Endothelial cell of umbilical vein (primary cell): ENCODE results near the gene ITPRIPL1. TPM values are rescaled to one million over a fixed set of nuclear protein-coding genes. Genes with fewer than 3 reads are reported as not detected.

ENCODE experiments used
- BruUV-seq: library from RNA; stranded (reverse); fragments of 400-500 nt; replicated peaks from 2 replicates; lab custom pipeline; 2021; lab: Mats Ljungman, UMichigan
- CTCF ChIA-PET: fragments of 300-600, 350-600 bp; sonication (Branson Sonifier 250); formaldehyde crosslinking; loops from one replicate; lab custom pipeline; 2021; ENCODE audit warnings: antibody characterized with exemption, inconsistent platforms; lab: Charles Lee
- POLR2A ChIA-PET: fragments of 300-600, 350-600 bp; sonication (Branson Sonifier 250); formaldehyde crosslinking; loops from one replicate; lab custom pipeline; 2021; ENCODE audit warnings: antibody characterized with exemption, inconsistent platforms; lab: Charles Lee
- DNase-seq: peaks from one replicate; pipeline ENCODE4 v3.0.0-alpha.2; 2011; ENCODE audit warnings: low read depth, low spot score
- FAIRE-seq: peaks from 2 replicates; lab custom pipeline; 2011; peaks lifted over from hg19 to GRCh38; lab: Jason Lieb, UNC
- H2AFZ ChIP-seq: 2 replicates; pipeline ENCODE4 v1.6.0; 2012; ENCODE audit warnings: low read depth, low read length, control low read depth, inconsistent platforms
- H3K27ac ChIP-seq: 2 replicates; pipeline ENCODE4 v1.5.1; 2011; ENCODE audit warnings: low read depth, mild to moderate bottlenecking, control low read depth, low read length, moderate library complexity; ENCODE audit not compliant: insufficient read depth
- H3K27me3 ChIP-seq, 2 experiments: 2 replicates each; pipeline versions ENCODE4 v1.6.0 to v1.6.1; 2011; ENCODE audit warnings: low read length in 2 of 2, mixed read lengths in 1 of 2; ENCODE audit not compliant: control insufficient read depth in 2 of 2, insufficient read depth in 2 of 2
- H3K36me3 ChIP-seq, 2 experiments: 2 replicates in 1 of 2; 3 replicates in 1 of 2; pipeline ENCODE4 v1.5.1; 2011; ENCODE audit warnings: low read length in 2 of 2, mild to moderate bottlenecking in 1 of 2, moderate library complexity in 1 of 2; ENCODE audit not compliant: control insufficient read depth in 2 of 2, insufficient read depth in 2 of 2; ENCODE audit errors: extremely low read depth in 1 of 2
- H3K4me1 ChIP-seq: 3 replicates; pipeline ENCODE4 v1.5.1; 2011; ENCODE audit warnings: mild to moderate bottlenecking, low read length; ENCODE audit not compliant: control insufficient read depth, insufficient read depth; ENCODE audit errors: extremely low read depth
- H3K4me2 ChIP-seq: 2 replicates; pipeline ENCODE4 v1.6.1; 2011; ENCODE audit warnings: low read length, control low read depth, mixed read lengths; ENCODE audit not compliant: insufficient read depth
- H3K4me3 ChIP-seq, 3 experiments: fragments of 200-600 bp in 1 of 3; sonication (generic), shearing (Covaris generic) in 1 of 3; replicated peaks in 1 of 3; 2 replicates each; pipeline ENCODE4 v1.5.1; 2011 to 2016; ENCODE audit warnings: control low read depth in 3 of 3, low read length in 3 of 3, mild to moderate bottlenecking in 2 of 3, inconsistent platforms in 1 of 3, low read depth in 1 of 3, moderate library complexity in 1 of 3; ENCODE audit not compliant: insufficient read depth in 1 of 3
- H3K79me2 ChIP-seq: 2 replicates; pipeline ENCODE4 v1.6.0; 2012; ENCODE audit warnings: low read length, inconsistent platforms; ENCODE audit not compliant: control insufficient read depth, insufficient read depth
- H3K9ac ChIP-seq: replicated peaks from 2 replicates; pipeline ENCODE3; 2011; ENCODE audit warnings: low read length, control low read depth; ENCODE audit not compliant: insufficient read depth; ENCODE audit errors: extremely low read depth
- H3K9me1 ChIP-seq: replicated peaks from 3 replicates; pipeline ENCODE4 v1.6.0; 2011; ENCODE audit warnings: mild to moderate bottlenecking, low read length; ENCODE audit not compliant: control insufficient read depth, insufficient read depth; ENCODE audit errors: extremely low read depth
- H3K9me3 ChIP-seq: replicated peaks from 2 replicates; pipeline ENCODE4 v1.5.1; 2012; ENCODE audit warnings: low read length, inconsistent platforms; ENCODE audit not compliant: control insufficient read depth, insufficient read depth
- H4K20me1 ChIP-seq: replicated peaks from 2 replicates; pipeline ENCODE3; 2011; ENCODE audit warnings: mild to moderate bottlenecking, low read length; ENCODE audit not compliant: control insufficient read depth, insufficient read depth; ENCODE audit errors: extremely low read depth
- EZH2 ChIP-seq: IDR thresholded peaks from 2 replicates; pipeline ENCODE4 v1.6.1; 2012; ENCODE audit warnings: borderline replicate concordance, low read depth, mild to moderate bottlenecking, moderate library complexity, low read length, inconsistent platforms; ENCODE audit not compliant: severe bottlenecking
- FOS ChIP-seq: IDR thresholded peaks from 2 replicates; pipeline ENCODE4 v1.6.1; 2011; ENCODE audit warnings: mild to moderate bottlenecking, low read length, moderate library complexity, borderline replicate concordance; ENCODE audit not compliant: insufficient read depth
- GATA2 ChIP-seq: IDR thresholded peaks from 2 replicates; pipeline ENCODE4 v1.7.0; 2011; ENCODE audit warnings: low read depth, mild to moderate bottlenecking, moderate library complexity, mixed read lengths, low read length; ENCODE audit not compliant: insufficient read length, insufficient read depth
- JUN ChIP-seq: IDR thresholded peaks from 2 replicates; pipeline ENCODE4 v1.6.1; 2011; ENCODE audit warnings: borderline replicate concordance, low read depth; ENCODE audit not compliant: insufficient read length, insufficient read depth
- MYC ChIP-seq: IDR thresholded peaks from one replicate; pipeline ENCODE4 v1.6.1; 2011; ENCODE audit warnings: mild to moderate bottlenecking, low read depth, low read length
- POLR2A ChIP-seq: IDR thresholded peaks from 2 replicates; pipeline ENCODE4 v1.6.1; 2012; ENCODE audit warnings: low read depth, mild to moderate bottlenecking, control low read depth, low read length
- POLR2AphosphoS5 ChIP-seq: IDR thresholded peaks from 2 replicates; pipeline ENCODE4 v1.6.1; 2012; ENCODE audit warnings: low read depth, mild to moderate bottlenecking, control low read depth, low read length, moderate library complexity; ENCODE audit not compliant: insufficient read depth
- dilution Hi-C: fragments of 300-500 bp; cut with MboI; formaldehyde crosslinking; loops from one replicate; pipeline ENCODE4 v1.15.0; 2019; ENCODE audit warnings: low sequenced_read_pairs; ENCODE audit not compliant: extremely low pct_ligation_motif_present
- intact Hi-C: fragments of 100-400 bp; cut with micrococcal nuclease; formaldehyde crosslinking; loops from one replicate; pipeline ENCODE4 v1.10.0; 2022
- polyA plus RNA-seq, 4 experiments: library from polyadenylated mRNA; depleted of rRNA in 3 of 4; stranded (reverse) in 3 of 4; unstranded in 1 of 4; fragments of >200 nt; gene quantifications; 2 replicates each; pipeline versions ENCODE4 v1.2.1 to v1.2.3, GENCODE V29; 2011 to 2012; ENCODE audit warnings: missing spikeins in 1 of 4
- total RNA-seq: library from RNA; stranded (reverse); gene quantifications from 2 replicates; pipeline ENCODE4 v1.2.3, GENCODE V29; 2021
- TF ChIP-seq, protein P1 (sequence below): IDR thresholded peaks from 2 replicates; pipeline ENCODE4 v1.6.1; 2011; ENCODE audit not compliant: insufficient read depth, insufficient read length
- TF ChIP-seq, protein P2 (sequence below), 2 donors: IDR thresholded peaks; 1 replicate in 1 of 2; 2 replicates in 1 of 2; pipeline ENCODE4 v1.5.1; 2011; ENCODE audit warnings: low read length in 2 of 2, mild to moderate bottlenecking in 2 of 2, moderate library complexity in 2 of 2, control low read depth in 1 of 2, inconsistent platforms in 1 of 2, low read depth in 1 of 2; ENCODE audit not compliant: insufficient read depth in 1 of 2; ENCODE audit errors: extremely low read depth in 1 of 2

ITPRIPL1 gene
- total and polyA plus RNA-seq, 2 donors (not counting 3 experiments of a cell fraction or from before 2014, with no cell fraction given): 2.6 to 5.8 TPM

DNA sequence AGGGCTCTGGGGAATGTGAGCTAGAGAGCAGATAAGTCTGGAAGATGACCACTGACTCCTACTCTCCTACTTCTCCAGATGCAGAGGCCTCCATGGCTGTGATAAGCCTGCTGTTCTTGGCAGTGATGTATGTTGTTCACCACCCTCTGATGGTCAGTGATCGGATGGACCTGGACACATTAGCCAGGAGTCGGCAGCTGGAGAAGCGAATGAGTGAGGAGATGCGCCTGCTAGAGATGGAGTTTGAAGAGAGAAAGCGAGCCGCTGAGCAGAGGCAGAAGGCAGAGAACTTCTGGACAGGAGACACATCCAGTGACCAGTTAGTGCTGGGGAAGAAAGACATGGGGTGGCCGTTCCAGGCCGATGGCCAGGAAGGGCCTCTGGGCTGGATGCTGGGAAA is 1.4 kb downstream of the ITPRIPL1 start:
- Histone ChIP-seq H4K20me1 (no peaks in the 10 kb centered on the region), H3K27ac (no peak overlapping the region), H3K9ac (no peak overlapping the region), H3K4me3 (no peak overlapping the region), H3K9me1 (no peaks in the 10 kb centered on the region), H3K9me3 (no peaks in the 10 kb centered on the region), H3K36me3 (no peaks in the 10 kb centered on the region), H3K4me1 (peaks cover 16% of the 10 kb centered on the region), H2AFZ (no peak overlapping the region), H3K27me3 (peaks cover 10% of the 10 kb centered on the region in 2 experiments), H3K79me2 (no peaks in the 10 kb centered on the region), H3K4me2 (no peak overlapping the region)
- CTCF ChIA-PET: no interaction called here
- no peak for DNase-seq
- POLR2A ChIA-PET: interaction anchor here (0.5 kb wide), 1 partner anchor 9 kb away, joined by 10 read pairs; the partner anchor contains the start of gene NCAPH
- no peak for TF ChIP-seq EZH2
- TF ChIP-seq, protein P1, sequence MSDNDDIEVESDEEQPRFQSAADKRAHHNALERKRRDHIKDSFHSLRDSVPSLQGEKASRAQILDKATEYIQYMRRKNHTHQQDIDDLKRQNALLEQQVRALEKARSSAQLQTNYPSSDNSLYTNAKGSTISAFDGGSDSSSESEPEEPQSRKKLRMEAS: no peak
- TF ChIP-seq JUN: no peak
- TF ChIP-seq FOS: no peak
- TF ChIP-seq MYC: no peak
- no peak for TF ChIP-seq POLR2A
- TF ChIP-seq GATA2: no peak
- no peak for TF ChIP-seq POLR2AphosphoS5
- TF ChIP-seq, protein P2, sequence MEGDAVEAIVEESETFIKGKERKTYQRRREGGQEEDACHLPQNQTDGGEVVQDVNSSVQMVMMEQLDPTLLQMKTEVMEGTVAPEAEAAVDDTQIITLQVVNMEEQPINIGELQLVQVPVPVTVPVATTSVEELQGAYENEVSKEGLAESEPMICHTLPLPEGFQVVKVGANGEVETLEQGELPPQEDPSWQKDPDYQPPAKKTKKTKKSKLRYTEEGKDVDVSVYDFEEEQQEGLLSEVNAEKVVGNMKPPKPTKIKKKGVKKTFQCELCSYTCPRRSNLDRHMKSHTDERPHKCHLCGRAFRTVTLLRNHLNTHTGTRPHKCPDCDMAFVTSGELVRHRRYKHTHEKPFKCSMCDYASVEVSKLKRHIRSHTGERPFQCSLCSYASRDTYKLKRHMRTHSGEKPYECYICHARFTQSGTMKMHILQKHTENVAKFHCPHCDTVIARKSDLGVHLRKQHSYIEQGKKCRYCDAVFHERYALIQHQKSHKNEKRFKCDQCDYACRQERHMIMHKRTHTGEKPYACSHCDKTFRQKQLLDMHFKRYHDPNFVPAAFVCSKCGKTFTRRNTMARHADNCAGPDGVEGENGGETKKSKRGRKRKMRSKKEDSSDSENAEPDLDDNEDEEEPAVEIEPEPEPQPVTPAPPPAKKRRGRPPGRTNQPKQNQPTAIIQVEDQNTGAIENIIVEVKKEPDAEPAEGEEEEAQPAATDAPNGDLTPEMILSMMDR (IDR thresholded peaks at IDR 0.05; ENCODE audit: extremely low read depth in 1 of 2, insufficient read depth in 1 of 2, low read depth in 1 of 2, low read length in 2 of 2): no peak
- dilution Hi-C loops: no loop called here
- intact Hi-C loops: no loop called here
- BruUV-seq: no TSS peak
- no peak for FAIRE-seq
